ENCODE data around the gene ANXA1.

Gene ANXA1

GRCh38 chr9:73155968-73156864 lies 4.6 kb downstream of the ANXA1 start:
- no peak for FAIRE-seq
- TF ChIP-seq CTCF (IDR thresholded peaks at IDR 0.05; ENCODE audit: insufficient read depth, missing control alignments), result no peak
- no peak for DNase-seq (ENCODE audit: insufficient read length, low spot score)

- TF ChIP-seq CTCF (IDR thresholded peaks at IDR 0.05; ENCODE audit: insufficient read depth, missing control alignments), result no peak
- no peak for FAIRE-seq
- no peak for DNase-seq (ENCODE audit: insufficient read length, low spot score)
Observed at GRCh38 chr9:73156865-73157187, 5.2 kb downstream of the ANXA1 start.

GRCh38 chr9:73157811-73158210 lies 6.1 kb downstream of the ANXA1 start:
- TF ChIP-seq CTCF (IDR thresholded peaks at IDR 0.05; ENCODE audit: insufficient read depth, missing control alignments), result no peak
- DNase-seq (ENCODE audit: insufficient read length, low spot score), result no peak
- FAIRE-seq, result no peak

- TF ChIP-seq CTCF (IDR thresholded peaks at IDR 0.05; ENCODE audit: insufficient read depth, missing control alignments), result no peak
- FAIRE-seq, result no peak
- DNase-seq (ENCODE audit: insufficient read length, low spot score), result no peak
Observed at GRCh38 chr9:73158723-73159122, 7.1 kb downstream of the ANXA1 start.

GRCh38 chr9:73160868-73161267 lies 9.2 kb downstream of the ANXA1 start:
- FAIRE-seq (no peak), DNase-seq (ENCODE audit: insufficient read length, low spot score) (no peak)
- TF ChIP-seq CTCF (IDR thresholded peaks at IDR 0.05; ENCODE audit: insufficient read depth, missing control alignments), result no peak

- DNase-seq (ENCODE audit: insufficient read length, low spot score) (no peak), FAIRE-seq (no peak)
- no peak for TF ChIP-seq CTCF (IDR thresholded peaks at IDR 0.05; ENCODE audit: insufficient read depth, missing control alignments)
Observed at GRCh38 chr9:73162987-73163768, 11.5 kb downstream of the ANXA1 start.

- FAIRE-seq (no peak), DNase-seq (ENCODE audit: insufficient read length, low spot score) (no peak)
- no peak for TF ChIP-seq CTCF (IDR thresholded peaks at IDR 0.05; ENCODE audit: insufficient read depth, missing control alignments)
Observed at GRCh38 chr9:73165911-73166310, 14.2 kb downstream of the ANXA1 start.
